ENCODE data around the gene GMPPB.

The GMPPB gene

DNA sequence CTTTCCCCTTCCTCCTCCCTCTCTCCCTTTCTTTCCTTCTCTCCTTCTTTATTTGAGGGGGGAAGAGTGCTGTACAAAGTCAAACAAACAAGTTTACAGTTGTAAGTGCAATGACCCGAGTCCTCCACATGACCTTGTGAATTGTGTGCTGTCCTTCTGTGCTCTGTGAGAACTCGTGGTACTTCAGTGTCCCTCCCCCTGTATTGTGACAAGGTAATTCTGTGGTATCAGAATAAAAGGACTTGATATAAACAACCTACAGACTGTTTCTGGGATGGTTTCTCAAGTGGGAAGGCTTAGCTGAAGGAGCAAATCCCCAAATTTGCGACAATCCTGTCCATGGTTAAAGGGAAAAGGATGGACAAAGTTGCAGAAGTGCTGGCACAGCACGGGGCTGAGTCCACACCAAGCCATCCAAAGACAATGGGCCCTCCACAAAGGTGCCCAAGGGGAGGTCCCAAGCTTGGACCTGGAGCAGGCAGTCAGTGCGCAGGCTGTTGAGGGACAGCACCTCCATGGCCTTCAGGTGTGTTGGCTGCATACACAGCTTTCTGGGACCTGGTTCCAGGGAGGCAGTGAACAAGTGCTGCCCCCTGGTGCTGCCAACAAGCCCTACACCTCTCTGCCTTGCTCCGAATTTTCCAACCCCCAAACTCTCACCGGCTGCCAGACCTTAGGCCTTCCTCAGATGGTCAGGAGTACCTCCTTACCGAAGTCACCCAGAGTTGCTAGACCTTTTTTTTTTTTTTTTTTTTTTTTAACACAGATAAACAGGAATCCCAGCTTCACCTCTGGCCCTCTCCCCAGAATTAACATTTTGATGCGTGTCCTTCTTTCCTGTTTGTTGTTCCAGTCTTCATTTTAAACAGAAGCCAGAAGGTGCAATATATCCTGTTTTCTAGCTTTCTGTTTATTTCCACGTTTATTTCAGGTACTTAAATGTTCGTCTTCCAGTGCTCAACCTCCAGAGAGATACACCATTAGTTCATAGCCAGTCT, 52.2 kb downstream of the GMPPB start:
- DNase-seq, result peak; percentile 70

DNA sequence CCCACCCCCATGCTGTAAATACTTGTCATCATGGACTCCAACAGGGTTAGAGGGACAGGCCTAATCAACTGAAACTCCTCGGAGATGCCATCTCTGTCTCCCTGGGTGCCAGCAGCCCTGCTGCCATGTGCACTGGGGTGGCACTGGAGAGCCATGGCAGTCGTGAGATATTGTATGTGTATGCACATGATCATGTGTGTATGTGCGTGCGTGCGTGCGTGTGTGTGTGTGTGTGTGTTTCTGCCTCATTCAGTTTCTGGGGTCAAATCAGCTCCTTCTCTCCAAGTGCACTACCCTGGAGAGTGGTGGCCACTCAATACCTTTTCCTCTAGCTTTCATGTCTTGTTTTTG, 52.8 kb downstream of the GMPPB start:
- no peak for DNase-seq
